GM19372 (cell line): ENCODE data around the gene MCAT.

Experiments used
- ATAC-seq: cut with Tn5 transposase; IDR thresholded peaks from one replicate; pipeline ENCODE4 v1.9.1; 2021; ENCODE audit warnings: mild to moderate bottlenecking, low read depth, moderate library complexity; ENCODE audit not compliant: unreplicated experiment

Gene MCAT, protein sequence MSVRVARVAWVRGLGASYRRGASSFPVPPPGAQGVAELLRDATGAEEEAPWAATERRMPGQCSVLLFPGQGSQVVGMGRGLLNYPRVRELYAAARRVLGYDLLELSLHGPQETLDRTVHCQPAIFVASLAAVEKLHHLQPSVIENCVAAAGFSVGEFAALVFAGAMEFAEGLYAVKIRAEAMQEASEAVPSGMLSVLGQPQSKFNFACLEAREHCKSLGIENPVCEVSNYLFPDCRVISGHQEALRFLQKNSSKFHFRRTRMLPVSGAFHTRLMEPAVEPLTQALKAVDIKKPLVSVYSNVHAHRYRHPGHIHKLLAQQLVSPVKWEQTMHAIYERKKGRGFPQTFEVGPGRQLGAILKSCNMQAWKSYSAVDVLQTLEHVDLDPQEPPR

DNA sequence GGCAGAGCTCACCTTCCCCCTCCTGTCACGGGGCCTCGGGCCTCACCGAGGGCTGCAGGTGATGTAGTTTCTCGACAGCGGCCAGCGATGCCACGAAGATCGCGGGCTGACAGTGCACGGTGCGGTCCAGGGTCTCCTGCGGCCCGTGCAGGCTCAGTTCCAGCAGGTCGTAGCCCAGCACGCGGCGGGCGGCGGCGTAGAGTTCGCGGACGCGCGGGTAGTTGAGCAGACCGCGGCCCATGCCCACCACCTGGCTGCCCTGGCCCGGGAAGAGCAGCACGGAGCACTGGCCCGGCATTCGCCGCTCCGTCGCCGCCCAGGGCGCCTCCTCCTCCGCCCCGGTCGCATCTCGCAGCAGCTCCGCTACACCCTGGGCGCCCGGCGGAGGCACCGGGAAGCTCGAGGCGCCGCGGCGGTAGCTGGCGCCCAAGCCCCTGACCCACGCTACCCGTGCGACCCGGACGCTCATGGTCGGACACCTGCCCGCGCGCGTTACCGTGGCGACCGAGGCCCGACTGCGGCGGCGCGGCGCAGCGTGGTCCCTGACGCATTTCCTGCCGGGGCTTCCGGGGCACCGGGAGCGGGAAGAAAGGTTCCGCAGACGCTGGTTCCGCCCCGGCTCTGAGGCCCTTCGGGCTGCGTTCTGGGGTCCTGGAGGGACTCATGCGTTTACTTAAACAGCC, at the start of gene MCAT:
TSS of gene MCAT (minus strand) at position 519 of the 683 bp plus-strand sequence. CDS start at position 469, 50 bp downstream.
- ATAC-seq = peak; percentile 67

DNA sequence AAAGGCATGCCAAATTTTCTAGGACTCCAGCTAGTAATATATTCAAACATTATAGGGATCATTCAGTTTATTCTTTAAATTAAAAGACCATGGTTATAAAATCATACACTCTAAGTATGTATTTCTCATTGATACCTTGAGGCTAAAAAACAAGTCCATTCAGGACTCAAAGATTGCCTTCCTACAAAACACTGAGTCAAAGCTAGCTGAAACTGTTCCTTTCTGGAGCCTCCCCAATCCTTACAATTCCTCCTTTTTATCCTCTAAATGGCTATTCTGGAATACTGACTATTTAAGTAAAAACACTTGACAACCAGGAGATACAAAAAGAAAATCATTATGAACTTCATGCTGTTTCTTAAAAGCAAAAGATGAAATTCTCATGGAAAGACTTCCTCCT, 48.6 kb upstream of the MCAT start:
- no peak for ATAC-seq

DNA sequence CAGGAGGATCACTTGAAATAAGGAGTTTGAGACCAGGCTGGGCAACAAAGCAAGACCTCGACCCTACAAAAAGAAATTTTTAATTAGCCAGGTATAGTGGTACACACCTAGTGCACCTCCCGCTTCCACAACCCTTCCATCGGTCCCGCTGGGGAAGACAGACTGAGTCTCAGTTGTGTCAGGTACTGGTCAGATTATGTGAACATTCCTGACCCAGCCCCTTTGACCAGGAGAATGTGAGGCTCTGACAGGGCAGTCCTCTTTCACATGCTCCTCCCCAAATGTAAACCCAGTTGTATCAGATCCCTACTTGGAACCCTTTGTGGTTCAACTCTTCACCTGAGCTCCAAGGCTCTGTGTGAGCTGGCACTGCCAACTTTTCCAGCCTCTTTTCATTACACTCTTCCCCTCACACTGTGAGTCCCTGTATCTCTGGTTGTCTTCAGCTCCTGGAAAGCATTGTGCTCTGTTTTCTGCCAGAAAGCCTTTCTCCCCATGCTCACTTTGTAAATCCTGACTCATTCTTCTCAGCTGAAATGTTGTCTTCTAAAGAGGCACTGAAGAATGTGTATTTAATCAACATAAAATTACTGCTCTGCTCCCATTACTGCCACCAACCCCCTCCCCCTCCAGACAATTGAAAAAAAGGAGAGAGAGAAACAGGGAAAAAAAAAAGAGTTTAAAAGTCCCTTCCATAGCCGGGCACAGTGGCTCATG, 45.8 kb upstream of the MCAT start:
- no peak for ATAC-seq

DNA sequence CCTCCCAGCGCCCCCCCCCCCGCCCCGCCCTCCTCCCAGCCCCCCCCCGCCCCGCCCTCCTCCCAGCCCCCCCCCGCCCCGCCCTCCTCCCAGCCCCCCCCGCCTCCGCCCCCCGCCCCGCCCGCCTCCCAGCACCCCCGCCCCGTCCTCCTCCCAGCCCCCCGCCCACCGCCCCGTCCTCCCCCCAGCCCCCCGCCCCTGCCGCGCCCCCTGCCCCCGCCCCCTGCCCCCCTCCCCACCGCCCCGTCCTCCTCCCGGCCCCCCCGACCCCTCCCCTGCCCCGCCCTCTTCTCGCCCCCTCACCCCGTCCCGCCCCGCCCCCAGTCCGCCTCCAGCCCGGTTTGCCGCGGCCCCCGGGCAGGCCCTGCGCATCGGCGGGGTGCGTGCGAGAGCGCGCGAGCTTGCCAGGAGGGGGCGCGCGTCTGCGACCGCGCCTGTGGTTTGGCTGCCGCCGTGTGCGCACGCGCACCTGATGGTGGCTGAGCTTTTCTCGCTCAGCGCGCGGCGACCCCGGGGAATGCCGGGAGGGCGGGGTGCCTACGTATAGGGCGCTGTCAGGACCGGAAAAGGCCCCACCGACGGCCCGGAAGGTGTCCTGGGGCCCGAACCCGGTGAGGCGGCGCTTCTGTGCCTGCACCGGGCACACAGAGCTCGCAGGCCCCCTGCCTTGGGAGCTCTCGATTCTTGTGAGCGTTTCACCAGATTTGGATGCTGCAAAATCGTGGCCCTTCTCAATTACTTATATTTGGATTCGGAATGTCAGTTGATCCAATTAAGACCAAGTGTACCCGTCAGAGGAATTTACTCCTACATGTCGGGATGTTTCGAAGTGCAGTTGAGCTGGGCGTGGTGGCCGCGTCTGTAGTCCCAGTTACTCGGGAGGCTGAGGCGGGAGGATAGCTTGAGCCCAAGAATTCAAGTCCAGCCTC, 44.2 kb upstream of the MCAT start:
- peak; percentile 91 for ATAC-seq

DNA sequence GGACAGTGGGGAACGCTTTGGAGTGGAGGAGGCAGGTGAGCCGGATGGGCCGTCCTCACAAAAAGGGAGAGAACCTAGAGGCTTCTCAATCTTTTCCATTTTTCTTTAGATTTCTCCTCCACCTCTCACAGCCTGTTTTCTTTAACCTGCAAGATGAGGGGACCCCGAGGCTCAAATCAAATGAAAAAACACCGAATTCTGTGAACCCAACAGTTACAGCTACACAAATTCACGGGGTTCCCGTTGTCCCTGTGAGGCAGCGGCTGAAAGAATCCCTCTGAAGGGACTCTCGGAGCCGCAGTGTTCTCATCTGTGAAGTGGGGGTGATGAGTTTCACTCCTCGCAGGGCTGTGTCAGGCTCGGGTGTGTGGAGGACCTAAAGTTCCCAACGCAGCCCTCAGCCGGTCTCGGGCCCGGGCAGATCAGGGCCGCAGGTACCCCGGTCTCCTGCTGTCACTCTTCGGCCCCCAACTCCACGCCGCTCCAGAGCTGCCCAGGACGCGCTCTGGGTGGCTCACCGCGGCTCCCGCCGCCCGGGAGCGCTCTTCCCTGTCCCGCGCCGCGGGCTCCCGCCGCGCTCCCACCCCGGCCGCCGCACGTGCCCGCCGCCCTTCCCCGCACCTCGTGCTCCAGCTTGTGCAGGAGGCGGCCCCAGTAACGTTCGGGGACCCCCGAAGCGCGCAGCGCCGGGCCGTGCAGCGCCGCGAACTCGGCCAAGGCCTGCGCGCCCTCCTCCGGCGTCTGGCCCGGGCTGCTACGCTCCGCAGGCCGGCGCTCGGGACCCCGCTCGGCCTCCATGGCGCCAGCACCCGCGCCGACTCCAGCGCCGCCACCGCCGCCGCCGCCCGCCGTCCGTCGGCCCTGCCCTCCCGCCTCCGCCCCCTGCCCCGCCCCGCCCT, 43.3 kb upstream of the MCAT start, which contains the start of gene TTLL12:
TSS of gene TTLL12 (minus strand) at position 863 of the 899 bp plus-strand sequence. CDS start at position 798, 65 bp downstream.
- peak; percentile 48 for ATAC-seq

DNA sequence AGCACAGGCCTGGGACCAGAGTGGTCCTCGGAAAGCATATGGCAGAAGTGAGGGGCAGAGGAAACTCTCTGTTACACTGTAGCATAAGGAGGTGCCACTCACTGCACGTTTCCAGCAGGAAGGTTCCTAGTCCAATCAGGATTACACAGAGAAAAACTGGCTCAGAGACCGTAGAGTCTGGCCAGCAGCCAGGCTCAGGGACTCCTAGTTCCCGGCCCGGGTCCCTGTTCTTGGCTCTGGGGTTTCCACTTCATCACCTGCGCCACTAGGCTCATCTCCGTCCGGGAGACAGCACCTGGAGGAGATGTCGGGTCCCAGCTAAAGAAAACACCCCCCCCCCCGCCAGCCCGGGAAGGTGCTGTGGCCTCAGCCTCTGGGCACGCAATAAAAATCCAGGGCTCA, 42.7 kb upstream of the MCAT start:
- no peak for ATAC-seq

DNA sequence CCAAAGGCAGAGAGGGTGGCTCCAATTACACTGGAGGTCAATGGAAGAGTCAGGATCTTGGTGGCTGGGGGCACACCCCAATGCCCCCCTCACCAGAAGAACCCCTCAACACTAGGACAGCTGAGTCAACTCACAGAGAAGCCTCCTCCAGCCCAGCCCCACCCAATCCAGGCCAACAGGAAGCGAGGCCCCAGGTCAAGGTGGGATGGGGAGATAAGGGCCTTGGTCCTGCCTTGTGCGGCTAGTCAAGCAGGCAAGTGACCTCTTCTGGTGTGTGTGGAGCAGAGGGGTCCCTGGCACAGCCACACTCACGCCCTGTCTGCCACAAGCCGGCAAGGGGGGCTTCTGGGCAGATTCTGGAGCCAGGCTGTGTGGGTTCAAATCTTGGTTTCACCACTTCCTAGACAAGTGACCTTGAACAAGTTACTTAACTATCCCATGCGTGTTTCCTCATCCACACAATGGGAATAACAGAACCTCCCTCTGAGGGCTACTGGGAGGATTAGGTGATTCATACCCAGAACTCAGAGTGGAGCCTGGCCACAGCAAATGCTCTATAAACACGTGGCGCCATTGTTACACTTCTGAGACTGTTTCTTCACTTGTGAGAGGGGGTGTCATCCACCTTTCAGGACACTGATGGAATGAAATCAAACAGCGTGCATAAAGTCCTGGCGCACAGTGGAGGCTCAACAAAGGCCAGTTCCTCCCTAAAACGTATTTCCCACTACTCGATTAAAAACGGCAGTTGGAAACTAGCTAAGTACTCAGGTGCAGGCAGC, 40.5 kb upstream of the MCAT start:
- ATAC-seq = no peak

DNA sequence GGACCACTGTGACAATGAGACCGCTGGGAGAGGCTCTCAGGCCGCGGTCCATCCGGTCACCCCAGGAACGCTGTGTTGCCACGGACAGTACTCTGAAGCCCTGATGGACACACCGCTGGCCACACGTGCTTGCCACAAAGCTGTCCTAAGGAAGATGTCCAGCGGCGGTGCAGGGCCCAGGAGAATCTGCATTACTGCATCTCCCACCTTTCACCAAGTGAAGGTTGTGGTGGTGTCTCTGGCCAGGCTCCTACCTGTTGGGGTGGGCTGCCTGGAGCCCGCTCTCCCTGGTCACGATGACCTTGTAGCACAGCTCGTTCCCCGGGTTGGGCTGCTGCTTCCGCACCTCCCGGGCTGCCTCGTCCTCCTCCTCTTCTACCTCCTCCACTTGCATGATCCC, 39.5 kb upstream of the MCAT start:
- no peak for ATAC-seq

DNA sequence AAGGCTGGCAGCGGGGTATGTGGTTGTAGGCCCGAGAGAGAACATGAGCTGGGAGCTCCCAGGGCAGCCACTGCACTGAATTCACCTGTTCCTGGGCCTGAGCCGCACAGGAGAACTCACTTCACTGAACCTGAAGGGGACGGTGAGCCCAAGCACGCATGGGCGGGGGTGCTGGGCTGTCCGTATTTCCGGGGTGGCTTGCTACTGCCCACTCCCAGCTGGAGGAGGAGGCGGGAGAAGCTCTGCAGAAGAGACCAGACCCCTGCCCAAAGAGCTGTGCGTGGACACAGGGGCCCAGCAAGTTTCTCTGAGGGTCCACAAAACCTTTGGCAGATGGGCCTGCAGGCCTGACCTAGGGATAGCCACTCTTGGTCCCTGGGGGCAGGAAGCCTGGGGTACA, 38.9 kb upstream of the MCAT start:
- ATAC-seq = no peak

DNA sequence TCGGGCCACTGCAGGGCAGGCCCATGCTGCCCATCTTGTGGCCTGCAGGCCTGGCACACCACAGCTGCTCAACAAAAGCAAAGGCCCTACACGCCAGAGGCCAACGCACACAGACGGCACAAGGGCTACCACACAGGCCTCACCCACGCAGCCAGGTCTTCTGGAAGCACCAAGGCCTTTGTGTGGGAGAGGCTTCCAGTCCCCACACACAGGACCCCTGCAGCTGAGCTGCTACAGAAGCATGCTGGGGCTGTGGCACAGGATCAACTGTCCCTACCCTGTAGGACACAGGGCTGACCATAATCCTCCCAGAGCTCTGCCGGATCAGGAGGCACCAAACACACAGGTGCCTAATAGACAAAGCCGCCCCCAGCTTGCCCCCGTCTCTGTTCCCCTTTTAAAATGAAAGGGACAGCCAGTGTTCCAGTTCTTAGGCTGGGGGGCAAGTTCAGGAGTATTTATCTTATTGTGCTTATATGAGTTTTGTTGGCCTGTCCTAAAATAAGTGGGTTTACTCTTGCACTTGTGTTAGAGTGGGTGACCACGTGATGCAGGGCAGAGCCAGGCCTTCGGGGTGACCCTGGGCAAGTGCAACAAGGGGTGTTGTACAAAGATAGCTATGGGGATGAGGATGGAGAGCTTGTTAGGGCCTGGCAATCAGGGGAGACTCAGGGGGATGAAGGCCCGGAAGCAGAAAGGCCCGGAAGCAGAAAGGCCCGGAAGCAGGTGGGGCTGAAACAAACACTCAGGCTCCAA, 38.3 kb upstream of the MCAT start:
- no peak for ATAC-seq

DNA sequence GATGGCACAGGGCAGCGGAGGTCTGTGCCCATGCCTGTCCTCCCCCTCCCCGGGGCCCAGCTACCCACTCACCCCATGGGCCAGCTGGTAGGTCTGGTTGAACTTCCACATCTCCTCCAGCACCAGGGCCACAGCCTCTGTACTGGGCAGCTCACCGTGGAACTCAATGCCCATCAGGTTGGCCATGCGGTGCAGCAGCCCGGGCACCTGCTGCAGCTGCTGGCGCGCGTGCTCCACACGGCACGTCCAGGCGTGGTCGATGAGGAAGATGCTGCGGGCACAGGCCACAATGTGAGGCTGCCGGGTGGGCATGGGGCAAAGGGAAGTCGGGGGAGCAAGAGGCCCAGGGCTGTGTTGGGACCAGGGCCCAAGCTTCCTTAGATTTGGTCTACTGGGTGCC, 37.5 kb upstream of the MCAT start:
- ATAC-seq = no peak

DNA sequence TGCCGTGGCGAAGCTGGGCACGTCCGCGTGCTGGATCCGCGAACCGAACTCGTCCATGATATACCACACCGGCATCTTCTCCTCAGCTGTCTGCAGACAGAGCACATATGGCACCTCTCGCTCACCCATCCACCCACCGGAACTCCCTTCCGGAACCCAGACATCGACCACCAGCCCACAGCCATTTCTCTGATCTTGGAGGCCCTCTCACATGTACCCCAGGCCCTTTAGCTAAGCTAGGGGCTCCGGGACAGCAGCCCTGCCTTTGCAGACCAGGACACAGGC, 36.7 kb upstream of the MCAT start:
- ATAC-seq = no peak

DNA sequence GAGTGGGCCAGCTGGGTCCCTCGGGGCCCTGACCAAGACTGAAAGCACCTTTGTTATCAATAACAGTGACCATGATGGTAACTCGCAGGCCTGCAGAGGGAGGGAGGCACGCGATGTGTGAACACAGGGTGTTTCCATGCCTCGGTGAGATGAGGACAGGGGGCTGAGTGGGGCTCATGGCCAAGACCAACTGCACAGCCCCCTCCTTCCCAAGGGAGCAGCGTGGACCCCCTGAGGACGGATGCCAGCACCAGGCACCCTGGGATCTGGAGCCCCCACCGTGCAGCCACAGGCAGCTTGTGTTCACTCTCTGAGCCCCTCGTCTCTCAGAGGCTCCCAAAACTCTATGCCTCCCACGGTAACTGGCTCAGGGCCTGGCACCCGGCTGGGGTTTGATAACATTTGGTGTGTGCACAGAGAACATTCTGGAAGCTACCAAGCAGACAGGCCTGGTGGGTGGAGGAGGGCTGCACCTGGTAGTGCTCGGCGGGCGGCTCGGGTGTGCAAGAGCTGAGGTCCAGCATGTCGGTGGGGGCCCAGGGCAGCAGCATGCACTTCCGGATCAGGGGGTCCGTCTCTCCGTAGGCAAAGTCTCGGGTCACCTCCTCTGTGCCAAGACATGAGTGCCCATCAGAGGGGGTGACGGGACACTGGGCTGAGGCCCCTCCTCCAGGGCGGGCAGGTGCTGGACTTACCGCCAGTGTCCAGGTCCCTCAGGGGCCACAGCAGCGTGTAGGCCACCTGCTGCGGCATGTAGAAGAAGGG, 36.1 kb upstream of the MCAT start:
- ATAC-seq = no peak

DNA sequence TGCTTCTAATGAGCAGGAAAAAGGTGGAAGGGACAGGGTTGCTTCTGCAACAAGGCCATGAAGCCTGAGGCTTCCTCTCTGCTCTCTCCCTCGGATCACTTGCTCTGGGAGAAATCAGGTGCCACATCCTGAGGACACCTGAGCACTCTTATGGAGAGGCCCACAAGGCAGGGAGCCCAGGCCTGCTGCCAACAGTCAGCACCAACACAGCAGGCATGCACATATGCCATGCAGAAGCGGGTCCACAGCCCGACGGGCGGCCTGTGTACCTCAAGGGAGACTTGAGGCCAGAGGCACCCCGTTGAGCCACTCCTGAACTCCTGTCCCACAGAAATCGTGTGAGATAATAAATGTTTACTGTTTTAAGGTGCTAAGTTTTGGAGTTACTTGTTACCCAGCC, 34.3 kb upstream of the MCAT start:
- ATAC-seq = no peak

DNA sequence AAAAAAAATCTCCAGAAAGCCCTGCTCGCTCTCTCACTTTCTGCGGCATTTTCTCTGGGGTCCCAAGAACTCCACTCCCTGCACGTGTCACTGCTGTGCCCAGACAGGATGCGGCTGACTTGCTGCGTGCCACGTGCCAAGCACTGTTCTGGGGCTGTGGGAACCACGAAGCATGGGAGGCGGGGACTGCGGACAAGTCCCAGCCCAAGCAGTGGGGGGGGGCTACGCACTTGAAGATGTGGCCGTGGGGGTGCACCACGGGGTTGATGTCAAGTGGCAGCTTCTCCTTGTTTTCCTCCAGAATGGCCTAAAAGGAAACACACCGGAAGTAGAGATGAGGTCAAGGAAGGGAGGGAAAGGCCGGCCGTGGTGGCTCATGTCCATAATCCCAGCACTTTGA, 32.9 kb upstream of the MCAT start:
- no peak for ATAC-seq

DNA sequence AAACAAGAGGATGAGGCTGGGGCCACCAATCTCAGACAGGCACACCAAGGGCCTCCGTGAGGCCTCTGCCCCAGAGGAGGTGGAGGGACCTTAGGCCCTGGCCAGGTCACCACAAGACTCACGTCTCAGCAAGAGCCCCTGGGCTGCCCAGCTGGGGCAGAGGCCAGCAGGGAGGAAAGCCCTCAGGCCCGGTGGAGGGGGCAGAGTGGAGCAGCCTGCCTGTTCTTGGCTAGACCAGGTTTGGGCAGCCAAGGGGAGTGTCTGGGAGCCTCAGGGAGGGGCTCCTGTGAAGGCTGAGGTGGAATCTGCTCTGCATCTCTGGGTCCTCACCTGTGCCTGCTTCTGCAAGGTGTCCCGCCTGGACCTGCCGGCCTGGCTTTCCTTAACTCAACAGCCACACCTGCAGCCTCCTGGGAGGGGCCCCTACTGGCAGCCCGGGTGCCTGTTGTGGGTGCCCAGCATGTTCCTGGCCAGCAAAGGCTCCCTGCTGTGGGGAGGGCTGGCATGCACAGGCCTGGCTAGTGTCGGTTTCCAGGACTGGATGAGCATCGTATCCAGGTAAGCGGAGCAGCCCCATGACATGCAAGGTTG, 31.8 kb upstream of the MCAT start:
- ATAC-seq = no peak
